ENCODE data around the gene SEPTIN5.

The SEPTIN5 gene

GRCh38 chr22:19763458-19764298 lies 49.4 kb downstream of the SEPTIN5 start:
- DNase-seq = no peak

DNA sequence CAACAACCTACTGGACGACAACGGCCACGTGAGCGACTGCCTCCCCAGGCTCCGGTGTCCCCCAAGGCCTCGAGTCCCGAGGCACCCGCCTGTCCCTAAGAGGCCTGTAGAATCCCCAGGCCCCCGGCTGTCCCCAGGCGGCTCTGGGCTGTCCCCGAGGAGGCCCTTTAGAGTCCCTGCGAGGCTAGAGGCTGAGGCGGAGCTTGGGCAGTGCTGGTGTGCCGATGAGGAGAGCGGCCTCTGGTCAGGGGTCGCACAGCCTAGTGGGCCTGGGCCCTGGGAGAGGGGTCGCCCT lies 49.9 kb downstream of the SEPTIN5 start:
- no peak for DNase-seq

- no peak for DNase-seq
Measured at GRCh38 chr22:19764636-19765476, 50.6 kb downstream of the SEPTIN5 start.

DNA sequence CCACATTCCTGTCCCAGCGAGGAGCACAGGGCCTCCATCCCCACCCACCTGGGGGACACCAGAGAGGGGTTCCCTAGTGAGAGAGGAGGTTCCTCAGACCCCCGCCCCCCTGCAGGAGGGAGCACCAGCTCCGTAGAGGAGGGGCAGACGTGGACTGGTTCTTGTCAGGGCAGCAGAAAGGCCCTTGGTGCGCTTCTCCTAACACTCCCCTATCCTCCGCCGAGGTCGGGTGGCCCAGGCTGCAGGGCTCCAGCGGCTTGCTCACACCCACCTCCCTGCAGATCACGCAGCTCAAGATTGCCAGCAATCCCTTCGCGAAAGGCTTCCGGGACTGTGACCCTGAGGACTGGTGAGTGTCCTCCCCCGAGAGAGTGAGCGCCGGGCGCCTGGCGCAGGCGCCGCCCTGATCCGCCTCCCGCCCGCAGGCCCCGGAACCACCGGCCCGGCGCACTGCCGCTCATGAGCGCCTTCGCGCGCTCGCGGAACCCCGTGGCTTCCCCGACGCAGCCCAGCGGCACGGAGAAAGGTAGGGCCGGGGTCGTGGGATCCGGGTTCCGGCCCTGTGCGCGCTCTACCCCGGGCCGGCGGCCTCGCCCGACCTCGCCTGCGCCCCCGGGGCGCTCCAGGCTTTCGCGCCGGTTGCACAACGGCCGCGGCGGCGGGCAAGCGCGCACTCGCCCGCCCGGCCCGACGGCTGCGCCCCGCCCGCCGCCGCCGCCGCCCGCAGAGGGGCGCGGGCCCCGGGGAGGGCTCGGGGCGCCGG lies 51.4 kb downstream of the SEPTIN5 start:
- DNase-seq = peak; percentile 45

DNA sequence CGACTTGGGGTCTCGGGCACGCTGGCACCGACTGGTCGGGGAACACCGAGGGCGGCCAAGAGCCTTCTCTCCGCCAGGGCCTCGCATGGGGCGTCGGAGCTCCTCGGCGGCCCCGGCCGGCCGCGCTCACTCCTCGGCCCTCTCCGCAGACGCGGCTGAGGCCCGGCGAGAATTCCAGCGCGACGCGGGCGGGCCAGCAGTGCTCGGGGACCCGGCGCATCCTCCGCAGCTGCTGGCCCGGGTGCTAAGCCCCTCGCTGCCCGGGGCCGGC lies 51.9 kb downstream of the SEPTIN5 start:
- peak; percentile 55 for DNase-seq

- peak; percentile 57 for DNase-seq
Measured at GRCh38 chr22:19766511-19767426, 52.5 kb downstream of the SEPTIN5 start.

DNA sequence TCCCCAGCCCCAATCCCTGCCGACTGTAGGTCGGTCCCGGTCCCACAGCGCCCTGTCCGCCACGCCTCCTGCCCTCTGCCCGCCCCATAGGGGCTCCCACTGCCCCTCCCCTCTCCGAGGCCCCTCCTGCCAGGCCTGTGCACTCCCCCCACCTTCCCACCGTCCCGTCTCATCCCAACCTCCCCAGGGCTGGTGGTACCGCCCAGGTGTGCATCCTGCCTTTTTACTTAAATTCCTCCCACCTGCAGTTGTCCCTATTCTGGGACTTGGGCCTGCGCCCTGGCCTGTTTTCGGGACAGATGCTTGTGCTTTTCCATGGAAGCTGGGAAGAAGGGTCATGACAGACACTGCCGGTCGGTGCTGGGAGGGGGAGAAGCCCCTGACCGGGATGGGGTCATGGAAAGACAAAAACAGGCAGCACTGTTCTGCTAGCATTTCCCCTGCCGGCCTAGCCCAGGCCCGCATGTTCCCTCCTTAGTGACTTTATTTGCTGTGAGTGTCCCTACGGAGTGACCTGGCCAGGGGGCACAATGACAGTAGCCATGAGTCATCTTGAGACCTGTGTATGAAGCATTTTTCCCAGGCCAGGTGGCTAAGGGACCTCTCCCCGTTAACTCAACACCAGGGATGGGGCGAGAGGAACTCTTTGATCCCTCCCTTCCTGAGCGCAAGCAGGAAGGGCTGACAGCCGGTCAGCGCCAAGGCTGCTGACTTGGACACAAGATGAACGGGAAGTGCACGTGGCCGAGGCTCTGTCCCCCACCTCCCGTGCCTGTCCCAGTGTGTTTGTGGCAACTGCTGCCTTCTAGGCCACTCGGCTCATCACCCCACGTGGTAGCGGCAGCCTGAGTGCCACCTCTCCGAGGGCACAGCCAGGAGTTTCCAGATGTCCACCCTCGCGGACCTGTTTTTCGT lies 53.4 kb downstream of the SEPTIN5 start:
- DNase-seq = peak; percentile 29

DNA sequence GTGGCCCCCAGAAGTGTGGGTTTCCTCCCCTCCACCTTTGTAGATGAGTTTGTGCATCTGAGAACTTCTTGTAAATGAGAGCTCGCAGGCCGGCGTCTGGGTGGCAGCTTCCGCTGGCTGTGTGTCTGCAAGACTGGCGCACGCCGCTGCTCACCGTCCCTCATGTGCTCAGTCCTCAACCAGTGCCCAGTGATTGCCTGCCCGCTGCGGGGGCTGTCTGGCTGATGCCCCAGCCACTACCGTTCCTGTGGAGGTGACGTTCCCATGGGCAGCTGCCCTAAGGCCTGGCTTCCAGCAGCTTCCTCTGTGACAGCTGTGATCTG lies 55.1 kb downstream of the SEPTIN5 start:
- no peak for DNase-seq

- DNase-seq = no peak
Measured at GRCh38 chr22:19770349-19771220, 56.3 kb downstream of the SEPTIN5 start.

DNA sequence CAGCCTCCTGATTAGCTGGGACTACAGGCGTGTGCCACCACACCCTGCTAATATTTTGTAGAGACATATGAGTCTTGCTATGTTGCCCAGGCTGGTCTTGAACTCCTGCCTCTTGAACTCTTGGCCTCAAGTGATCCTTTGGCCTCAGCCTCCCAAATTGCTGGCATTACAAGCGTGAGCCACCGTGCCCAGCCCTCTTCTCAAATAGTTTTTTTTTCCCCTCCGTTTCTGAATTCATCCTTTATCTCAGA lies 58.0 kb downstream of the SEPTIN5 start:
- DNase-seq = no peak

Data from eye (tissue), 1 donor.